ENCODE data around the gene LGALS9C. TPM values are rescaled to one million over a fixed set of nuclear protein-coding genes. Genes with fewer than 3 reads are reported as not detected.
"Not testable (repeated sequence)": the region's sequence is repeated elsewhere in the genome, so short reads cannot be mapped to it uniquely, and the experiment has no call there.

LGALS9C gene
- polyA plus RNA-seq, 4 donors, result 0.08 to 0.20 TPM; not detected in 2

DNA sequence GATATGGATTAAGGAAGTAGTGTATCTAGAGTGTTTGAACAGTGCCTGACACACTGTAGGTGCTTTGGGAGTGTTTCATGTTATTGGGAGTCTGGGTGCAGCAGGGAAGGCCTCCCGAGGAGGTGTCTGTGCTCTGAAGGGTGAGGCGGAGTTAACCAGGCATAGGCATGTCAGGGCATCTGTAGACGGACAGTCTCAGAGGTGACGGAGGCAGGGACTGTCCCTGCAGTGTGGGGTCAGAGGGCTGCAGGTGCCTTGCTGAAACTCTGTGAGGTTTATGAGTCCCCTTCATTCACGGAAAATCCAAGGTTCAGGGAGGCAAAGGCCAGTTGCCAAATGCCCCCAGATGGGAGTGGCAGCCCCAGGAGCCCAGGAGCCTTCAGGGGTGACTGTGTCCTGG is 778 bp downstream of the LGALS9C start:
- not testable (repeated sequence) for DNase-seq (ENCODE audit: low read depth in 4 of 4, low spot score in 3 of 4)

DNA sequence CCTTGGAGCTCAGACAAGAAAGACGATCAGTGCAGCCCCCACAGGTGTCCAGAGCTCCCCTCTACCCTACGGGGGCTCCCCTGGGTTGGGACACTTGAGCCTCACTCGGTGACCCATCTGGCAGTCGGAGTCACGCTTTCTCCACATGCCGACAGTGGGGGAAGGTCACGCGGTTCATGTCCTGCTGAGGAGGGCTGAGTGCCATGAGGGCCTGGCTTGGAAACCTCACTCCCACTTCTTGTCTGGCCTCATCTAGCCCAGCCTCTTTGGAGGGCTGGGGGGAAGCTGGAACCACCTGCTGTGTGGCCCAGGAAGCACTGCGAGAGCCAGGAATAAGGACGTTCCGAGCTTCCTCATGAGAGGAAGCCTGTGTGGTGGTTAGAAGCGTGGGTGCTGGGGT is 1.8 kb downstream of the LGALS9C start:
- not testable (repeated sequence) for DNase-seq (ENCODE audit: low read depth in 4 of 4, low spot score in 3 of 4)

DNA sequence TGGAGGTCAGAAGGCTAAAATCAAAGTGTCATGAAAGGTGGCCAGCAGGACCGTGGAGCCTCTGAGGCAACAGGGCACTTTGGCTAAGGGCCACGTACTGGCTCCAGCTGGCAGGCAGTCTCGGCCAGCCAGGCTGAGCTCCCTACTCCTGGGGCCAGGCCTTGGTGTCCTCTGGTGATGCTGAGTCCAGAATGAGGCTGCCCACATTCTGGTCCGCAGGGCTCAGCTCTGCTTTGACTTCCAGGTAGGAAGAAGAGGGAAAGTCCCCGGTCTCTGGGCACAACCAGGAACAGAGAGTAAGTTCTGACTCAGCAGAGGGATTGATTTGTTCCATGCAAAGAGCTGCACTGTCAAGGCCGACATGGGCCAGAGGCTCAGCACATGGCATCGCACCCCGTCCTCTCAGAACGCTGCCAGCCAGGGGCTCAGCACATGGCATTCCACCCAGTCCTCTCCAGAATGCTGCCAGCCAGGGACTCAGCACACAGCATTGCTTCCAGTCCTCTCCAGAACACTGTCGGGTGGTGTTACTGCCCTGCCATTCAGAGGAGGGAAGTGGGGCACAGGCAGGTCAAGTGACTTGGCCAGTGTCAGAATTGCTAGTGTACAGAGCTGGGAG is 2.5 kb downstream of the LGALS9C start:
- DNase-seq (ENCODE audit: low read depth in 4 of 4, low spot score in 3 of 4), result not testable (repeated sequence)

DNA sequence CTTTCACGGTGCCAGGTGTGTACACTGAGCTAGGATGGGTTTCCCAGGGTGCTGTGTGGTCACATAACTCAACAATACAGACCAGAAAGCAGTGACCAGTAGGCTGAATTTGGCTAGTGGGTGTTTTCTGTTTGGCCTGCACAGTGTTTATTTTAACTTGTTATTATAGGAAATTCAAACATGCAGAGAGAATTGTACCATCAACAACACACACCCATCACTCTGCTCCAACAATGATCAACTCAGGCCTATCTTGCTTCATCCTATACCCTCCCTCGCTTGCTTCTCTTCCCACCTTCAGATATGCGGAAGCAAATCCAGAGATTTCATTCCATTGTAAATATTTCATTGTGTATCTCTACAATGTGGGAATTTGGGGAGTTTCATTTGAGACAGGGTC is 5.2 kb downstream of the LGALS9C start:
- not testable (repeated sequence) for DNase-seq (ENCODE audit: low read depth in 4 of 4, low spot score in 3 of 4)

DNA sequence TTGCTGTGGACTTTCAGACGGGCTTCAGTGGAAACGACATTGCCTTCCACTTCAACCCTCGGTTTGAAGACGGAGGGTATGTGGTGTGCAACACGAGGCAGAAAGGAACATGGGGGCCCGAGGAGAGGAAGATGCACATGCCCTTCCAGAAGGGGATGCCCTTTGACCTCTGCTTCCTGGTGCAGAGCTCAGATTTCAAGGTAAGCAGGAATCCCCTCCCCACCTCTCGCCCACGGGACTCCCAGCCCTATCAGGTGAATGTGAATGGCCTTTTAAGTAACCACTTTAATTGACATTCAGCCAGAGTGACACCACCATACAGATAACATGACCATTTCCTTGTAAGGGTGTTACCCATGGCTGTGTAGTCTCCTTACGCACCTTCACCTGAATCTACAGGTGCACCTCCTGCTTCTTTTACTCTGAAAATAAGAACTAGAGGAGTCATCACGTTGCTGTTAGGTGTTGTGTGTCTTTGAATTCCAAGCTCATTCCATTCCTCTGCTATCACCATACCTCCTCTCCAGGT is 9.4 kb downstream of the LGALS9C start:
- not testable (repeated sequence) for DNase-seq (ENCODE audit: low read depth in 4 of 4, low spot score in 3 of 4)

DNA sequence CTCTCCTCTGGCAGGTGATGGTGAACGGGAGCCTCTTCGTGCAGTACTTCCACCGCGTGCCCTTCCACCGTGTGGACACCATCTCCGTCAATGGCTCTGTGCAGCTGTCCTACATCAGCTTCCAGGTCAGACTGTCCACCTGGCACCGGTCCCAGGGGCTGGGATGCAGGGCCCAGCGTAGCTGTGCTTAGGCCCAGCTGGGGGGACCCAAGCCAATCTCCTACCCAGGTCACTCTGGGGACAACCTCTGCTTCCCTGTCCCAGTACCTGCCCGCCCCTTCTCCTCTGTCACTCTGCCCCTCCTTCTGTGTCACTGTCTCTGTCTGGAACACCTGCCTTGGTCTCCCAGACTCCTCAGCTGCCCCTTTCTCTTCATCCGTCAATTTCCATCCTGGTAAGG is 11.0 kb downstream of the LGALS9C start:
- DNase-seq (ENCODE audit: low read depth in 4 of 4, low spot score in 3 of 4), result not testable (repeated sequence)

DNA sequence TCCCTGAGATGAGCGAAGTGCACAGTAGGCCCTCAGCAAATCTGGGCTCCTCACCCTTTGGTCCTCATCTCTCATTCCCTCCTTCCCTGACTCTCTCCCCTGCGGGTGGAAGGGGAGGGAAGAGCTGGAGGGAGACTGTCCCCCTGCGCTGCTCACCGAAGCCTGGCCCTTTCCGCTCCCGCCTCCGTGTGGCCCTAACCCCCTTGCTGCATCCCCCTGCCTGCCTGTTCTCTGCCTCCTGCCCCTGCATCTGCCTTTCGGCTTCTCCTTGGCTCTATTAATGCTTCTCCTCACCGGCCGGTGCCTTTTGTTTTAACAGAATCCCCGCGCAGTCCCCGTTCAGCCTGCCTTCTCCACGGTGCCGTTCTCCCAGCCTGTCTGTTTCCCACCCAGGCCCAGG is 12.0 kb downstream of the LGALS9C start:
- not testable (repeated sequence) for DNase-seq (ENCODE audit: low read depth in 4 of 4, low spot score in 3 of 4)

DNA sequence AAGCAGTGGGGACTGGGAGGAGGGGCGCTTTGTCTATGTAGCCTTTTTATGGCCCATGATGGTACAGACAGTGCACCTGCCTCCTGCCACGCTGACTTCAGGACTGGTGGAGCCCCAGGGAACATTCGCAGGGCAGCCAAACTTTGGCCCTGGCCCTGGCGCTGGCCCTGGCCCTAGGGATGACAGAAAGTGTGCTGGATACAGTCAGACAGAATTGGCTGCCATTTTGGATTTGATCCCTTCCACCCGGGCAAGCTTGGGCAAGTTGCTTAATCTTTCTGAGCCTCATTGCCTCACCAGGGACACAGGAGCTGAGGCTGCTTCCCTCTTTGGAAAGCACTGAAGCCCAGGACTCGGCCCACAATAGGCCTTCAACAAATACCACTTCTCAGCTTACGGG is 13.4 kb downstream of the LGALS9C start:
- not testable (repeated sequence) for DNase-seq (ENCODE audit: low read depth in 4 of 4, low spot score in 3 of 4)

DNA sequence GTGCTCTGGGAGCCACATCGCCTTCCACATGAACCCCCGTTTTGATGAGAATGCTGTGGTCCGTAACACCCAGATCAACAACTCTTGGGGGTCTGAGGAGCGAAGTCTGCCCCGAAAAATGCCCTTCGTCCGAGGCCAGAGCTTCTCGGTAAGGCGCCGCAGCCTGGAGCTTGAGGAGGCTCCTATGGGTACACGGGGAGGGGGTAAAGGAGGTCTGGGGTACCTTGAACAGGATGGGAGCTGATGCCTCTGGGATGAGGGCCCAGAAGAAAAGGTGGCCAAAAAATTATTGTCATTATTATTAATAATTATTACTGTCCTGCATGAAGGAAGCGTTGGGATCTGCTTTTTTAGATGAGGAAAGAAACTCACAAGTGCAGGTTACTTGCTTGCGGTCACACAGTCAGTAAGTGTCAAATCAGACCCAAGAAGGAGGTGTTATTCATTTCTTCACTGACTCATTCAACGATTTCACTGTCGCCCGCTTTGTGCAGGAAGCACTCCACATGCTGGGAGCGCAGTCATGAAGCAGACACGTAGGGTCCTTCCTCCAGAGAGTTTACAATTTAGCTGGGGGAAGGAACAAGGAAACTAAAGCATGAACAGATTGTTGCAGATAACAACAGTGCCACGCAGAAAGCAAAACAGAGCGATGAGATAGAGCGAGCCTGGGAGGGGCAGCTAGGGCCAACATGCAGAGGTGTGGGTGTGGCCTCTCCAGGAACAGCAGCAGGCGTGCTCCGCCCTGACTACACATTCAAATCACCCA is 16.3 kb downstream of the LGALS9C start:
- DNase-seq (ENCODE audit: low read depth in 4 of 4, low spot score in 3 of 4), result not testable (repeated sequence)

DNA sequence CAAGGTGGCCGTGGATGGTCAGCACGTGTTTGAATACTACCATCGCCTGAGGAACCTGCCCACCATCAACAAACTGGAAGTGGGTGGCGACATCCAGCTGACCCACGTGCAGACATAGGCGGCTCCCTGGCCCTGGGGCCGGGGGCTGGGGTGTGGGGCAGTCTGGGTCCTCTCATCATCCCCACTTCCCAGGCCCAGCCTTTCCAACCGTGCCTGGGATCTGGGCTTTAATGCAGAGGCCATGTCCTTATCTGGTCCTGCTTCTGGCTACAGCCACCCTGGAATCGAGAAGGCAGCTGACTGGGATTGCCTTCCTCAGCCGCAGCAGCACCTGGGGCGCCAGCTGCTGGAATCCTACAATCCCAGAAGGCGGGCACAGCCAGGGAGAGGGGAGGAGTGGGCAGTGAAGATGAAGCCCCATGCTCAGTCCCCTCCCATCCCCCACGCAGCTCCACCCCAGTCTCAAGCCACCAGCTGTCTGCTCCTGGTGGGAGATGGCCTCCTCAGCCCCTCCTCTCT is 17.7 kb downstream of the LGALS9C start:
- DNase-seq (ENCODE audit: low read depth in 4 of 4, low spot score in 3 of 4), result not testable (repeated sequence)

DNA sequence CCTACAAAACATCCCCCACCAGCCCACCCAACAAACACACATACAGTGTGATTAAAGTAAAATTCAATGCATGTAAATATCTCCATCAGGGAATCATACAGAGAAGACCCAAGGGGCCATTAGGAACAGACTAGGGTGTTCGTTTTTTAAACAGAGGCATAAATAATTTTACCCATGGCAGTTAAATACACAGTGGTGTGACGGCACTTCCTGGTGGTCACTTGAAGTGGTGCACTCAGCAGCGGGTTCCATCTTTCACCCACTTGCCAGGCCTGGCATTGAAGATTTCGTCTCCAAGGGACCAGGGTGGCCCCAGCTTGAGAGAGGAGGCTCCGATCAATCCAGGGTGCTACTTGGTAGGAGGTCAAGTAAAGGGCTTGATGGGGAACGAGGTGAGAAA is 20.5 kb downstream of the LGALS9C start:
- DNase-seq (ENCODE audit: low read depth in 4 of 4, low spot score in 3 of 4), result not testable (repeated sequence)

DNA sequence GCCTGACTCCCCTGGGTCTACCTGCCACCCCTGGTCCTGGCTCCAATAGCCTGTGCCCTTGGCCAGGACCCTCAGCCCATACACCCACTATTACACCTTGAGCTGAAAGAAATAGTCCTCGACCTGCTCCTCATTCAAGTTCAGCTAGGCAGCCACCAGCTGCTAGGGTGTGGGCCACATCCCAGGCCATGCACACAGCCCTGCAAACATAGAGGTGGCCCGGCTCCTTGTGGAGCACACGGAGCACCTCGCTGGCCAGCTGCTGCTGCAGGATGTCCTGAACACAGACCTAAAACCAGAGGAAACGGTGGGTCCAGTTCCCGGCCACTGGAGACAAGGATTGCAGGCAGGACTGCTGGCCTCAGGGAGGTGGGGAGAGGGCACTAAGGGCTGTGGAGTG is 22.5 kb downstream of the LGALS9C start:
- DNase-seq (ENCODE audit: low read depth in 4 of 4, low spot score in 3 of 4), result not testable (repeated sequence)

DNA sequence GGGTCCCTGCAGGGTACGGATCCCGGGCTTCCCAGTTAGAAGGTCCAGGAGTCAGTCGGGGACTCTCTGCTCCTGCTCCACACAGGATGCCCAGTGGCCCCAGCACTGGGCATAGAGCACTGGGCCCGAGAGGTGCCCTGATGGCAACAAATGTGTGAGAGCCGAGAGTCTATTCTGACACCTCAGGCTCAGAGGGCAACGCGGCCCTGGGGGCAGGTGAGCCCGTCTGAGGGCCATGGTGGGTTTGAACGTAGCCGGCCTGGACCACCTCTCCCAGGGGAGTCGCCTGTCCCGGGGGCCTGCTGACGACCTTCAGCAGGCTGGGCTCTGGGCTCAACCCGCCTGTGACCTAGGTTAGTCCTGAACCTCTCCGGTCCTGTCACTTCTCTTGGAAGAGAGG is 23.2 kb downstream of the LGALS9C start:
- not testable (repeated sequence) for DNase-seq (ENCODE audit: low read depth in 4 of 4, low spot score in 3 of 4)

DNA sequence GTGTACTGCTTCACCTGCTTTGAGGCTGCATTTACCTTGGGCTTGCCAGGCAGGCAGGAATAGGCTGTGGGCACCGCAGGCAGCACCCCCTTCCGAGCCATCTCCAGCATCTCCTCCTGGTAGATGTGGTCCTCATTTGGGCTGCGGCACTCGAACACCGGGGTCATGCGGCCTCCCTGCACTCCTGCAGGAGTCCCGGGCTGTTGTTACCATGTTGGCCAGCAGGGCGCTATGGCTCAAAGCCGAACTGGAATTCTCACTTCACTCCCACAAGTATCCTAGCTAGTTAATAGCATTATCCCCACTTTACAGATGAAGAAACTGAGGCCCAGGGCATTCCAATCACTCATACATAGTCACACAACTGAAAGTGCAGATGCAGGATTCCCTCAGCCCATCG is 23.7 kb downstream of the LGALS9C start:
- not testable (repeated sequence) for DNase-seq (ENCODE audit: low read depth in 4 of 4, low spot score in 3 of 4)

DNA sequence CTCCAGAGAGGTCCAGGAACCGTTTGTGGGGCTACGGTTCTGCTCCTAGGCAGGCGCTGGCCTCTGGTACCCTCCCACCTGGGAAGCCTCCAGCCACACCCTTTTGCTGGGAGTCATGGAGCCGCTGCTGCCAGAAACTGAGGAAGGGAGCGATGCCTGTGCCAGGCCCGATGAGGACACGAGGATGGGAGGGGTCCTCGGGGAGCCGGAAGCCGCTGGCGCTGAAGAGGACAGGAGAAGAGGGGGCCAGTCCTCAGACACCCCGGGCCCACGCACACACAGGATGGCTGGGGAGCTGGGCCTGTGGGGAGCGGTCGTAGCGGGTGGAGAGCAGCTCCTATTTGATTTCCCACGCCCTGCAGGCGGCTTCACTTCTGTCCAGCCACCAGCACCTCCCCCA is 24.2 kb downstream of the LGALS9C start:
- DNase-seq (ENCODE audit: low read depth in 4 of 4, low spot score in 3 of 4), result not testable (repeated sequence)

DNA sequence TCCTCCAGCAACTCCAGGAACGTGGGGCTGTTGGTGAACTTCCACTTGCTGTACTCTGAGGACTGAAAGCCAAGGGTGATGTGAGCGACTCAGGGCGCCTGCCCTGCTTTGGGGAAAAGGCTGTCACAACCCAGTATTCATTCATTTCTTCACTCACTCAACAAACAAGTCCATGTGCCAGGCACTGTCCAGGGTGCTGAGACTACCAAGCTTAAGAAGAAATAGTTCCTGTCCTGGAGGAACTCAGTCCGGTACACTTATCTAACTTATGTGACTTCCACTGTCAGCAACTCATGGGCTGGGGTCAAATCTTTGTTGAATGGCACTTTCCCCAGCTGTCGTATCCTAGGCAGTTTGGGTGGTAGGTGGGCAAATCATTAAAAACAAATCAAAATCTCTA is 26.6 kb downstream of the LGALS9C start:
- DNase-seq (ENCODE audit: low read depth in 4 of 4, low spot score in 3 of 4), result not testable (repeated sequence)

DNA sequence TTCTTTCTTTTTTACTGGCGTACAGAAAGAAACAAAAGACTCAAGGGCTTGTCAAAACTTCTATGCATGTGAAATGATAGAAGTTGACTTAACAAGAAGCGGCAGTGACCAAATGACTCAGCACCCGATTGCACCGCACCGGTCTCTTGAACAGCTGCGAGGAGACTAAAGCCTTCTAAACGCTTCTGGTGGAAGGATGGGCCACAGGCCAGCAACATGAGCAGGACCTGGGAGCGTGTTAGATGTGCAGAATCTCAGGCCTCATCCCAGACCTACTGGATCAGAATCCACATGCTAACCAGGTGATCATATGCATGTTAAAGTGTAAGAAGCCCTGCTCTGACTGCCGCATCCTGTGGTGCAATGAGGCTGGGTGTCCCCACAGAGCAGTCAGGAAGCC is 31.1 kb downstream of the LGALS9C start:
- not testable (repeated sequence) for DNase-seq (ENCODE audit: low read depth in 4 of 4, low spot score in 3 of 4)

DNA sequence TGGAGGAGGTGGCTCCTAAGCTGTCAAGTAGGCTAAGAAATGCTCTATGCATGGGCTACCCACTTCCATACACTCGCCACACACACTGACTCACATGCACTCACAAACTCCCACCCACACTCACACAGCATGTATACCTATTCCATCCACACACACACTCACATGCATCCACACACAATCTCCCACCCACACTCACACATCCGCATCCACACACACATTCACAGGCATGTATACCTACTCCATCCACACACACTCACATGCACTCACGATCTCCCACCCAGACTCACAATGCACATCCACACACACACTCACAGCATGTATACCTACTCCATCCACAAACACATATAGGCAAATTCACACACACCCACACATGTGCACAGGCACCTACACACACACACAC is 32.1 kb downstream of the LGALS9C start:
- not testable (repeated sequence) for DNase-seq (ENCODE audit: low read depth in 4 of 4, low spot score in 3 of 4)

DNA sequence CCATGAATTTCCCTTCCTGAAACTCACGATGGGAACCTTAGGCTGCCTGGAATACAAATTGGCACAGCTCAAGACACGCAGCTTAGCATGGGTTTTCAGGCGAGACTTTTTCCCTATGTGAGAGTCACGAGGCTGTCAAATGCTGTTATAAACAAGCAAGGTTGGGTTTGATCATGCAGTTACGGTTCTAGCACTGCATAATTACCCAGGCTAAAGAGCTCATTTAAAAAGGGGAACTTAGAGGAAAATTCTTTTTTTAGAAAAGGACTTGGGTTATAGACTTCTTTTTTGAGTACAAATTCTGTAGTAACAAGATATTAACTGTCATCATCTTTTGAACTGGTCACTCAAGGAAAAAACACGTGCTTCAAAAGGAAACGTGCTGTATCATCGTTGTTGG is 44.5 kb downstream of the LGALS9C start:
- DNase-seq (ENCODE audit: low read depth in 4 of 4, low spot score in 3 of 4), result not testable (repeated sequence)

DNA sequence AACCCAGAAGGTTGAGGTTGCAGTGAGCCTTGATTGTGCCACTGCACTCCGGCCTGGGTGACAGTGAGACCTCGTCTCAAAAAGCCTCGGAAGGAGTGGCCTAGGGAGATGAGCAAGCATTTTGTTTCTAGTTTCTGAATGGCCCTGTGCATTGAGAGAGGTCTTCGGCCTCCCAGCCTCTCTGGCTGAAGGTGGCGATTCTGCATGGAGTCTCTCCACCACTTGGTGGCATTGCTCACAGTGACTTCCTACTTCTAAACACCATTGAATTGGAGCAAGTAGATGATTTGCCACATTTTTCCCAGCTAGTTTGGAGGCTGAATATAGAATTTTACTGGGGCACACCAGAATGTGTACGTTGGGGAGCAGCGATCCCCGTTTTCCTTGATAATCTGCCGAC is 48.4 kb downstream of the LGALS9C start:
- DNase-seq (ENCODE audit: low read depth in 4 of 4, low spot score in 3 of 4), result not testable (repeated sequence)

DNA sequence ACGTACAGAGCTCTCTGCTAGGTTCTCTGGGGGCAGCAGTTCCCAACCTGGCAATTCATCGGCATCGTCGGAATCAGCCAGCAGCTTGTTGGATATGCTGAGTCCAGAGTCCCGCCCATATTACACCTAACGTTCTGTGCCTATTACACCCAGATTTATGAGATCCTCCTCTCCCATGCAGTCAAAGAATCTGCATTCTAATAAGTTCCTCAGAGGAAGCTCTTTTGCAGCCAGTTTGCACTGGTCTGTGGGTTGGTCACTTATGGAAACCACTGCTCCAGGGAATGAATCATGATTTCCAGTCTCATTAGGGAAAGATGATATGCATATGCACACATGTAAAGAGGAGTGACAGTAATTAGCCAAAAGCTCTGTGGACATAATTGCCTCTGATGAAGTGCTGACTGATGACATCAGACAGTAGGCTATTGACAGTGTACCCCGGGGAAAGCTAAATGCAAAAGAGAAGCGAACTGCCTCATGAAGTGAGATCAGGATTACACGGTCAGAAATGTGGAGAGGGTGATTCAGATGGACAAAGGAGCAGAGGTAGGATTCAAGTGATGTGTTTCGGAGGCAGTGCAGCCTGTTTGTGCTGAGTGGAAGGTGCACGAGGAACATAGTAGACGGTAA is 49.7 kb downstream of the LGALS9C start:
- not testable (repeated sequence) for DNase-seq (ENCODE audit: low read depth in 4 of 4, low spot score in 3 of 4)
